Fibroblast of pulmonary artery (primary cell): Measurements from ENCODE around the gene ENTPD3.

Experiments used
- DNase-seq: peaks from one replicate; pipeline ENCODE4 v3.0.0-alpha.2; 2010; ENCODE audit warnings: low read depth
- H3K4me3 ChIP-seq: replicated peaks from 2 replicates; pipeline ENCODE4 v1.5.1; 2011; ENCODE audit warnings: low read depth, mild to moderate bottlenecking, control low read depth, low read length, moderate library complexity
- CTCF ChIP-seq: IDR thresholded peaks from 2 replicates; pipeline ENCODE4 v1.5.1; 2011; ENCODE audit warnings: mild to moderate bottlenecking, control low read depth, low read length, inconsistent platforms; ENCODE audit errors: missing control alignments

The ENTPD3 gene

GRCh38 chr3:40387001-40387894 is at the start of gene ENTPD3:
Gene ENTPD3, plus strand, starts transcription at chr3:40387184. Its CDS starts 874 bp downstream, at chr3:40388058.
- no peak for DNase-seq
- TF ChIP-seq CTCF, result no peak
- H3K4me3 ChIP-seq, result peak within 1 kb of the TSS; percentile 43

DNA sequence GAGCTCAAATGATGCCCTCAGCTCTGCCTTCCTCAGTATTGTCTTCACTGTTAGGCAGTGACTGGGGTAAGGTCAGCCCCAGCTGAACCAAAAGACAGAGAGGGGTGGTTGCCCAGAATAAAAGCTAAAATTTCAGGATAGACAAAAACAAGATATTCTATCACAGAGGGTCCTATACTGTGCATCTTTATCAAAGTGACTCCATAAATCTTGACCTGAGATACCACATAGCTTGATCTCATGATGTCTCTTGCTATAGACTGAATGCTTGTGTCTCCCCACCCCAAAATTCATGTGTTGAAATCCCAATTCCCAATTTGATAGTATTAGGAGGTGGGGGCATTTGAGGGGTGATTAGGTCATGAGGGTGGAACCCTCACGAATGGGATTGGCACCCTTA is 47.1 kb upstream of the ENTPD3 start:
- no peak for TF ChIP-seq CTCF

DNA sequence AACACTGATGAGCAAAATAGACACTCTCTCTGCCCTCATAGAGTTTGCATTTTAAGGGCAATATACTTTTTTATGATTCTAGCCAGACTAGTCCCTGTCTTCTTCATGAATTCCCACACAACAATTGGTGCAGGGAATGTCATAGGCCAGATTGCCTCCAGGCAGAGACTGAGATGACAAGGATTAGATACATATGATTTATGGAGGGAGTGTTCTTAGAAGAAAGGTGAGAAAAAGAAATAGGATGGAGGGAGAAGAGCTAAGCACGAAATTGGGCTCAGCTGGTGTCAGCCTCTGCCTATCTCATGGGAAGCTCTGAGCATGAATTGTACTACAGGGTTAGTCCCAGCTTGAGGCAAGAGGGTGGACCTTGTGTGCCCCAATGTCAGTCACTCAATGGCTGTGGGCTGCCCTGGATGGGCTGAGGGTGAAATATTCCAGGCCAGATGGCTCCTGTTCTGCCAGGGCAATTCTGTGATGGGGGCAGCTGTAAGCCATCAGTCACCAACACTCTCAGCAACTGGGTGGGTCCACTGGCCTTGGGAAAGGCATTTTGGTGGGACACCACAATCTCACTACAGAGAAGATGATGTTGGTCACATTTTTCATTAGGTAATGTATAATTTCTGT is 46.3 kb upstream of the ENTPD3 start:
- no peak for TF ChIP-seq CTCF
- DNase-seq, result no peak
- H3K4me3 ChIP-seq, result no peak overlapping the region

More for the DNA sequence above, 47.1 kb upstream of the ENTPD3 start:
- no peak for DNase-seq
- H3K4me3 ChIP-seq, result no peak overlapping the region

- no peak for DNase-seq
- TF ChIP-seq CTCF, result no peak
- H3K4me3 ChIP-seq, result no peak overlapping the region
Measured at GRCh38 chr3:40341671-40342070, 45.3 kb upstream of the ENTPD3 start.

DNA sequence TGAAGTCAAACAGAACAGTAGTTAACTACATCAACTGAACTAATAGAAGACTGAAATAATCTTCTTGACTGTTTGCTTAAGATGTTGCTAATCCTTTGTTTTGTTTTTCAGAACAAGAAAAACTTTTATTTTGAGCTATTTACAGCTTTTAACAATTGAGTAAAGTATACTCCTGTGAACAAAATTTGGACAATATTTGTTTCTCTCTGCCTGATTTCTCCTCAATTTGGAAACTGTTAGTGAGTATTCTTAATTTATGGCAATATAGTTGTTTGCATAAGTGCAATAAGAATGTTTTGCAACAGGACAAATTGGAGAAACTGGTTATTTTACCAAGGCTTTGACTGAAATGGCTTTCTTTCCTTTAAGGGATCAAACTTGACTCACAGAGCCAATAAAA is 36.5 kb upstream of the ENTPD3 start:
- H3K4me3 ChIP-seq, result no peak overlapping the region
- no peak for DNase-seq
- no peak for TF ChIP-seq CTCF

DNA sequence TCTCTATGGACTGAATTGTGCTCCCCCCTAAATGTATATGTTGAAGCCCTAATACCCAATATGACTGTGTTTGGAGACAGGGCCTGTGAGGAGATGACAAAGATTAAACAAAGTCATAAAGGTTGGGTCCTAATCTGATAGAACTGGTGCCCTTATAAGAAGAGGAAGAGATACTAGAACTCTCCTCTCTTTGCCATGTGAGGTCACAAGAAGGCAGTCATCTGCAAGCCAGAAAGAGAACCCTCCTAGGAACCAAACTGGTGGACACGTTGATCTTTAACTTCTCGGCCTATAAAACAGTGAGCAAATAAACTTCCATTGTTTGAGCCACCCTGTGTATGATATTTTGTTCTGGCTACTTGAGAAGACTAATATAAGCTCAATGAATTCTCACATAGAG is 31.6 kb upstream of the ENTPD3 start:
- DNase-seq, result no peak
- no peak for TF ChIP-seq CTCF
- no peak overlapping the region for H3K4me3 ChIP-seq
